MG63 (cell line): Measurements from ENCODE around the gene ARSB. TPM values are rescaled to one million over a fixed set of nuclear protein-coding genes. Genes with fewer than 3 reads are reported as not detected.
"Not testable (repeated sequence)": the region's sequence is repeated elsewhere in the genome, so short reads cannot be mapped to it uniquely, and the experiment has no call there.

Experiments
- DNase-seq: peaks from one replicate; pipeline ENCODE4 v3.0.0-alpha.2; 2020
- H3K27me3 ChIP-seq: fragments of 250-450 bp; sonication (Bioruptor Pico); 2 replicates; pipeline ENCODE4 v1.5.1; 2020; ENCODE audit warnings: mild to moderate bottlenecking, moderate library complexity
- H3K36me3 ChIP-seq: fragments of 250-450 bp; sonication (Bioruptor Pico); 2 replicates; pipeline ENCODE4 v1.5.1; 2020; ENCODE audit warnings: mild to moderate bottlenecking, moderate library complexity
- H3K4me3 ChIP-seq: fragments of 250-450 bp; sonication (Bioruptor Pico); 2 replicates; pipeline ENCODE4 v1.5.1; 2020; ENCODE audit warnings: mild to moderate bottlenecking, moderate library complexity
- H3K9me3 ChIP-seq: fragments of 250-450 bp; sonication (Bioruptor Pico); 2 replicates; pipeline ENCODE4 v1.5.1; 2020; ENCODE audit warnings: mild to moderate bottlenecking, moderate library complexity
- total RNA-seq: library from RNA; depleted of rRNA; stranded (reverse); fragments of >200 nt; shearing (Covaris generic); gene quantifications from 2 replicates; pipeline ENCODE4 v1.2.3, GENCODE V29; 2014; ENCODE audit warnings: low replicate concordance

ARSB gene
- total RNA-seq, 1 experiment from 2014 or later: 10.2 TPM

GRCh38 chr5:79005936-79006631 is 21.0 kb upstream of the ARSB start:
- Histone ChIP-seq H3K27me3 (no peaks in the 10 kb centered on the region), H3K4me3 (no peak overlapping the region), H3K9me3 (no peaks in the 10 kb centered on the region; the same call in 1 of the 2 replicates), H3K36me3 (no peaks in the 10 kb centered on the region)
- DNase-seq: no peak

GRCh38 chr5:79005151-79005550 is 20.0 kb upstream of the ARSB start:
- no peak overlapping the region for H3K4me3 ChIP-seq
- no peaks in the 10 kb centered on the region for H3K9me3 ChIP-seq
- no peak for DNase-seq
- H3K27me3 ChIP-seq: no peaks in the 10 kb centered on the region
- no peaks in the 10 kb centered on the region for H3K36me3 ChIP-seq

GRCh38 chr5:79002374-79002773 is 17.3 kb upstream of the ARSB start:
- no peaks in the 10 kb centered on the region for H3K27me3 ChIP-seq
- H3K9me3 ChIP-seq: no peaks in the 10 kb centered on the region
- H3K36me3 ChIP-seq: no peaks in the 10 kb centered on the region
- no peak overlapping the region for H3K4me3 ChIP-seq
- DNase-seq: no peak

DNA sequence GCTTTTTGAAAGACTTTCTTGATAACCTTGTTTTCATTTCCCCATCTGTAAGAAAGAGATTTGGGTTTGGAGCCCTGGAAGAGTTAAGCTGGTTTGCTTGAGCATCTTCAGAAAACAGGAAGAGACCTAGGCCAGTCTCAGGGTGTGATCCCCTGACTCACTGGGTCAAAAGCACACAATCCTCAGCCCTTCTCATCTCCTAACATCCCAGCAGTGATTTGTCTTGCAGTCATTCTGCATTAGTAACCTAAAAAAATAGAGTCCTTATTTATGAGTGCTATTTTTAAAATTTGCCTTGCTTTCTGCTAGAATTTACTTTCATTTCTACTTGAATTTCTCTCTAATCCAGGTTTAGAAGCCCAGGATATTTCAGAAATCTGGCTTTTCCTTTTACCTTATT is 16.4 kb upstream of the ARSB start:
- no peak overlapping the region for H3K4me3 ChIP-seq
- H3K9me3 ChIP-seq: no peaks in the 10 kb centered on the region
- H3K27me3 ChIP-seq: no peaks in the 10 kb centered on the region
- H3K36me3 ChIP-seq: no peaks in the 10 kb centered on the region
- no peak for DNase-seq

- Histone ChIP-seq H3K9me3 (no peaks in the 10 kb centered on the region; the same call in 1 of the 2 replicates), H3K27me3 (no peaks in the 10 kb centered on the region), H3K4me3 (no peak overlapping the region), H3K36me3 (no peaks in the 10 kb centered on the region)
- no peak for DNase-seq
Observed at GRCh38 chr5:78997090-78997489, 12.0 kb upstream of the ARSB start.

- Histone ChIP-seq H3K9me3 (no peaks in the 10 kb centered on the region; the same call in 1 of the 2 replicates), H3K36me3 (no peaks in the 10 kb centered on the region), H3K27me3 (no peaks in the 10 kb centered on the region), H3K4me3 (no peak overlapping the region)
- DNase-seq: no peak
Observed at GRCh38 chr5:78995521-78996007, 10.5 kb upstream of the ARSB start.

- Histone ChIP-seq H3K9me3 (no peaks in the 10 kb centered on the region; the same call in 1 of the 2 replicates), H3K36me3 (no peaks in the 10 kb centered on the region), H3K4me3 (no peak overlapping the region), H3K27me3 (no peaks in the 10 kb centered on the region)
- no peak for DNase-seq
Observed at GRCh38 chr5:78993165-78993564, 8.1 kb upstream of the ARSB start.

DNA sequence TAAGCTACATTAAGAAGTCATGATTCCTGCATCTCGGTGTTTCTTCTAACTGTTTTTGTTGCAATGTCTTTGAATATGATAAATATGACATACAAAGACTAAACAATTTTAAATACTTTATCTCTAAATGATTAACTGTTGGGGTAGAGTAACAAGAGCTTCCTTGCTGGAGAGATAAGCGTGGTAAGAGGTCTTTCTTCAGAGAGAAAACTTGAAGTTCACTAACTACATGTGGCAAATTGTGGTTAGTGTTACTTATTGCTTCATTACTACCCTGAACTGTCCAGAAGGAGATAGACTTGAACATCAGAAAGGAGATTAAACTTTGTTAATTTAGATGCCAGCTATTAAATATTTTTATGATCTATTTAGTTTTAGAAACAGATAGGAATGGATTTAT is 7.0 kb upstream of the ARSB start:
- no peaks in the 10 kb centered on the region for H3K27me3 ChIP-seq

DNA sequence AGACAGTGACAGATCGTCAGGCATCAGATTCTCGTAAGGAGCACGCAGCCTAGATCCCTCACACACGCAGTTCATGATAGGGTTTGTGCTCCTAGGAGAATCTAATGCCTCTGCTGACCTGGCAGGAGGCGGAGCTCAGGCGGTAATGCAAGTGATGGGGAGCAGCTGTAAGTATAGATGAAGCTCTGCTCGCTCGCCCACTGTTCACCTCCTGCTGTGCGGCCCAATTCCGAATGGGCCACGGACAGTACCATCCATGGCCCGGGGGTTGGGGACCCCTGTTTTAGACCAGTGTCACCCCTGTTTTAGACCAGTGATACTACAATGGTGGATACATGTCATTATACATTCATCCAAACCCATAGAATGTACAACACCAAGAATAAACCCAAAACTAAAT is 4.0 kb upstream of the ARSB start:
- no peaks in the 10 kb centered on the region for H3K9me3 ChIP-seq
- H3K27me3 ChIP-seq: no peaks in the 10 kb centered on the region
- no peak for DNase-seq
- no peak overlapping the region for H3K4me3 ChIP-seq
- H3K36me3 ChIP-seq: no peaks in the 10 kb centered on the region

More for the DNA sequence above, 7.0 kb upstream of the ARSB start:
- DNase-seq: no peak
- no peak overlapping the region for H3K4me3 ChIP-seq
- H3K36me3 ChIP-seq: no peaks in the 10 kb centered on the region
- no peaks in the 10 kb centered on the region; the same call in 1 of the 2 replicates for H3K9me3 ChIP-seq

GRCh38 chr5:78985725-78986223 is 664 bp upstream of the ARSB start:
- Histone ChIP-seq H3K9me3 (no peaks in the 10 kb centered on the region), H3K27me3 (no peaks in the 10 kb centered on the region), H3K4me3 (peak overlapping the region; percentile 61), H3K36me3 (no peaks in the 10 kb centered on the region)
- DNase-seq: peak; percentile 32

DNA sequence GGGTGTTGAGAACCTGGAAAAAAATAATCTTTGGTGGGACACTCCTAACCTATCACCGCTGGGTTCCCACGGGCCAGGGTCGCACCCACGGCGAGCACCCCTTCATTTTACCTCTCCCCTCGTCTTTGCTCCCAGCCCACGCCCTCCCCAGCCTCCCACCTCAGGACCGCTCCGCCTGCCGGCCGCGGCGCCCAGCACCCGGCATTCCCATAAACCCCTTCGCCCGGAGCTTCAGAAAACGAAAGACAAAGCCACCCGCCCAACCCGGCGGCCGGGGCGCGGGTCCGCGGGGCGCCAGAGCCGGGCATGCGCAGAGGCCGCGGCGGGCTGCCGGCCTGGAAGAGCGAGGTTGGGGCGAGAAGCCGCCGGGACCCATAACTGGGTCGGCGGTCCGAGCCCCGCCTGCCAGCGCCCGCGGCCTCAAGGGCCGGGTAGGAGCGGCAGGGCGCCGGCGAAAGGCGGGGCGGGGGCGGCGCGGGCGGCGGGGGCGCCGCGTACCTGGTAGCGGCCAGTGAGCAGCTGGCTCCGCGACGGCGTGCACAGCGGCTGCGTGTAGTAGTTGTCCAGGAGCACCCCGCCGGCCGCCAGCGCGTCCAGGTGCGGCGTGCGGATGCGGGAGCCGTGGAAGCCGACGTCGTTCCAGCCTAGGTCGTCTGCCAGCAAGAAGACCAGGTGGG is 533 bp downstream of the ARSB start:
- Histone ChIP-seq H3K27me3 (no peaks in the 10 kb centered on the region), H3K9me3 (no peaks in the 10 kb centered on the region), H3K4me3 (peak overlapping the region; percentile 61), H3K36me3 (no peaks in the 10 kb centered on the region)
- peak; percentile 88 for DNase-seq

DNA sequence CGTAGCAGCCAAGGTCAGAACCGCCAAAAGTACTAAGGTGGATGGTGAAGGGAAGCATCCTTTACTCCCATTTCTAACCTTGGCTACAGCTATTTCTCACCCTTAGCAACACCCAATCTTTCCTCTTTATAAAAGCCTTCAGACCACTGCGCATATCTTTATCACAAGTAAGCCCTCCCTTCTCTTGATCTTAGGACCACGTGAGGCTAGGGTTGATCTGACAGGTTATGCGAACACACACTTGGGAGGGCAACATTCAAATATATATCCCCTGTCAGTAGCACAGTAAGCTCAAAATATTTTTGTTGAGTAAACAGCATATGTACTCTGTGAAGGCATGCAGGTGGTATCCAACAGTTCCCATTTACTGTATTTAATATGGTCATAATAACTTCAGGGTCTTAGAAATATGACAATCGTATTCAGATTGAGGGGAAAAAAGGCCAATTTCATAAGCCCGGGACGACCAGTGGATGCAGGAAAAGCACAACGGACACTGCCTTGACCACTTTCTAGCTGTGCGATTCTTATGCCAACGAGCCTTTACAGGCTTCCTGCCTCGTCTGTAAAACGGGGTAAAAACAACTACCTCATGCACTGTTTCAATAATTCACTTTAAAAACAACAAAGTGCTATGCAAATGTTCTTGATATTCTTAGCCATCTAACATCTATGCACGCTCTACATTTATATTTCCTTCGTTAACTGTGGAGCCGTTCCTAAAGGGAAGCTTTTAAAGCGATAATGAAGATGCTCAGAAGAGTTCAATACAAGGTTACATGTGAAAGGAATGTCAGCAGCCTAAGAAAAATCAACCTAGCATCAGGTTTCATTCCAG is 1.3 kb downstream of the ARSB start:
- Histone ChIP-seq H3K4me3 (peak overlapping the region; percentile 61), H3K9me3 (no peaks in the 10 kb centered on the region), H3K36me3 (no peaks in the 10 kb centered on the region), H3K27me3 (no peaks in the 10 kb centered on the region)
- no peak for DNase-seq

DNA sequence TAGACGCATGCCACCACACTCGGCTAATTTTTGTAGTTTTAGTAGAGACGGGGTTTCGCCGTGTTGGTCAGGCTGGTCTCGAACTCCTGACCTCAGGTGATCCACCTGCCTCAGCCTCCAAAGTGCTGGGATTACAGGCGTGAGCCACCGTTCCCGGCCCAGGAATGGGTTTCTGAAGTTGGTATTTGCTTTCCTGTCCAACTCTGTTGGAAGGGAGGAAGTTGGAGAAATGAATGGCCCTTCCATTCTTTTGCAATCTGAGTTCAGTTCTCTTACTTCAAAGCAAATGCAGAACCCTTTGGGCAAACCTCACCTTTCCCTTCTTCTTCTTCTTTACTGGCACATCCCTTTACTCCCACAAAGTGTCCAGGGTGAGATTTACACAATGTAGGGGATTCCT is 1.9 kb downstream of the ARSB start:
- not testable (repeated sequence) for H3K36me3 ChIP-seq, H3K27me3 ChIP-seq, H3K9me3 ChIP-seq, DNase-seq, H3K4me3 ChIP-seq

- DNase-seq: no peak
- H3K9me3 ChIP-seq: no peaks in the 10 kb centered on the region
- H3K36me3 ChIP-seq: no peaks in the 10 kb centered on the region
- no peaks in the 10 kb centered on the region for H3K27me3 ChIP-seq
- no peak overlapping the region for H3K4me3 ChIP-seq
Observed at GRCh38 chr5:78979909-78980308, 5.2 kb downstream of the ARSB start.

DNA sequence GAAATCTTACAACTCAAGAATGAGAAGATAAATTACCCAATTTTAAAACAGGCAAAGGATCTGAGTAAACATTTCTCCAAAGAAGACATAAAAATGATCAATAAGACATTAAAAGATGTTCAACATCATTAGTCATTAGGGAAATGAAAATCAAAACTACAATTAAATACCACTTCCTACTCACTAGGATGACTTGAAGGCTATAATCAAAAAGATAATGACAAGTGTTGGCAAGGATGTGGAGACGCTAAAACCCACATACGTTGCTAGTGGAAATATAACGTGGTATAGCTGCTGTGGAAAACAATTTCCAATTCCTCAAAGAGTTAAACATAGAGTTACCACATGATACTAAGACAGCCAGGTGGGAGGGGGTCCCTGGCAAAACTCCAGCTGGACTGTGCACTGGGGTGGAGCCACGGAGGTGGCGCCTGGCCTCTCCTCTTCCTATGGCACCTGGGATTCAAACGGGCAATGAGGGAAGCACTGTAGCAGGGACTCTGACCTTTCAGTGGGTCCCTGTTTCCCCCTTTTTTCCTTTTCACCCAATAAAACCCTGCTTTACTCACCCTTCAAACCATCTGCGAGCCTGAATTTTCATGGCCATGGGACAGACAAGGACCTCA is 5.9 kb downstream of the ARSB start:
- Histone ChIP-seq H3K27me3 (no peaks in the 10 kb centered on the region), H3K9me3 (no peaks in the 10 kb centered on the region), H3K4me3 (no peak overlapping the region), H3K36me3 (no peaks in the 10 kb centered on the region)
- DNase-seq: no peak

GRCh38 chr5:78975035-78975434 is 10.1 kb downstream of the ARSB start:
- H3K4me3 ChIP-seq: no peak overlapping the region
- no peaks in the 10 kb centered on the region; the same call in 1 of the 2 replicates for H3K27me3 ChIP-seq
- H3K36me3 ChIP-seq: no peaks in the 10 kb centered on the region
- no peaks in the 10 kb centered on the region for H3K9me3 ChIP-seq
- DNase-seq: no peak
